SIG-M5 treated with dmso at 0.1 percent for 504 hours (cell line): Measurements from ENCODE around the gene PXYLP1.
A peak's percentile ranks its signal among the peaks of the same experiment; 100 is the strongest.
"Not testable (repeated sequence)": the region's sequence is repeated elsewhere in the genome, so short reads cannot be mapped to it uniquely, and the experiment has no call there.

Experiments used
- DNase-seq: peaks from one replicate; lab custom pipeline; 2025; ENCODE audit not compliant: unreplicated experiment; lab: John Stamatoyannopoulos, UW

PXYLP1 gene

GRCh38 chr3:141231101-141231951 lies at the start of gene PXYLP1:
Gene PXYLP1 (plus strand): TSS chr3:141231825. CDS start chr3:141260176, 28,351 bp downstream.
- peak; percentile 78 for DNase-seq

GRCh38 chr3:141183606-141184005 lies 48.0 kb upstream of the PXYLP1 start:
- no peak for DNase-seq

GRCh38 chr3:141184430-141184829 lies 47.2 kb upstream of the PXYLP1 start:
- no peak for DNase-seq

GRCh38 chr3:141191097-141191749 lies 40.4 kb upstream of the PXYLP1 start:
- no peak for DNase-seq

- DNase-seq: peak; percentile 90
Measured at GRCh38 chr3:141192345-141192744, 39.3 kb upstream of the PXYLP1 start.

DNA sequence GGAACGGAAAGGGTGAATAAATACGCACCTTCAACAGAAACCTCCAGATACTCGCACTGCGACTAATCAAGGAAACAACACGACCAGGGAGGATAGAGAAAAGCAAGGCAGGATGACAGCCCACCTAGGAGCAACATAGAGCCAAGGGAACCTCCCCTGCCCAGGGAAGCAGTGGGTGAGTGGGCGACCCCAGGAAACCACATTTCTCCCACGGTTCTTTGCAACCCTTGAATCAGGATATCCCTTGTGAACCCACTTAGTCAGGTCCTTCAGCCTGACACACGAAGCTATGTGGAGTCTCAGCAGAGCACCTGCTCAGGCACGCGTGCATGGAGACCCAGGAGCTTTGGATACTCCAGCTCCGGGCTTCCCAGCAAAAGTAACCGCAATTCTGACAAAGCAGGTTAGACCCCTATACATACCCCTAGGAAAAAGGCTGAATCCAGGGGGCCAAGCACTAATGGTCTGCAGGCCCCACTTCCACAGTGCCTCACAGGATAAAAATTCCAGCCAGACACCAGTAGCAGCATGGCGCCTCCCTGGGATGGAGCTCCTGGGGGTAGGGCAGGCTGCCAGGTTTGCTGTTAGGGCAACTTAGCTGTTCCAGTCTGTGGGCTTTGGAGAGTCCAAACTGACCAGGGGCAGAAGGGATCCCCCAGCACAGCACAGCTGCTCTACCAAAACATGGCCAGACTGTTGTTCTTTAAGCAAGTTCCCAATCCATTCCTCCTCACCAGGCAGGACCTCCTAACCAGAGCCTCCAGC lies 38.4 kb upstream of the PXYLP1 start:
- DNase-seq: no peak

- no peak for DNase-seq
Measured at GRCh38 chr3:141201122-141201521, 30.5 kb upstream of the PXYLP1 start.

DNA sequence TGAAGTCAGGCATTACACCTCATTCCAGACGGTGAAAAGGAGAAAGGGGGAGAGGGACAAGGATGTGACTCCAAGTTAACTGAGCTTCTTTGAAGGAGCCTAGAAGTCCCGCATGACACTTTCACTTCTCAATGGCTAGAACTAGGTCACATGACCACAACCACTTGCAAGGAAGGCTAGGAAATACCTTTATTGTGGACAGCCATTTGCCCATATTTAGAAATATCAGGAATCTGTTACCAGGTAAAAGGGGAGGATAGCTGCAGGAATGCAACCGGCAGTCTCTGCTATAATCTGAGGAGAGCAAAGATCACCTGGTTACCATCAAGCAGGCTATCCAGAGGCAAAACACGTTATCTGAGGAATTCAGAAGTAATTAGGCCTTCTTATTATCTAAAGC lies 28.9 kb upstream of the PXYLP1 start:
- no peak for DNase-seq

DNA sequence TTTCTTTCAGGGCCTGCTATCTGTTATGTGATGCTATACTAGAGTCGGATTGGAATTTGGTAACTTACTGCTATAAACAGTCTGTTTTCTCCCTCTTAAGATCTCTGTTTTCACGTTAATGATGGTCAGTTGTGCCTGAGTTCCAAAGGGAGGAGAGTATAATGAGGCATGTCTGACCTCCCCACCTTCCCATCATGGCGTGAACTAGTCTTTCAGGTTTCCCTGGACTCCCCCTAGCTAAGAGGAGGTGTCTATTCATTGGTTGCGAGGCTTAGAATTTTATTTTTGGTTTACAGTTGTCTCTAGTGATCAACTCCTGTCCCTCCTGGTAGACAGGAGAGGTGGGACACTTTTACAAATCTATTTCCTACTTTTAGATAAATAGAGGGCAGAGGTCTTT lies 27.8 kb upstream of the PXYLP1 start:
- no peak for DNase-seq

DNA sequence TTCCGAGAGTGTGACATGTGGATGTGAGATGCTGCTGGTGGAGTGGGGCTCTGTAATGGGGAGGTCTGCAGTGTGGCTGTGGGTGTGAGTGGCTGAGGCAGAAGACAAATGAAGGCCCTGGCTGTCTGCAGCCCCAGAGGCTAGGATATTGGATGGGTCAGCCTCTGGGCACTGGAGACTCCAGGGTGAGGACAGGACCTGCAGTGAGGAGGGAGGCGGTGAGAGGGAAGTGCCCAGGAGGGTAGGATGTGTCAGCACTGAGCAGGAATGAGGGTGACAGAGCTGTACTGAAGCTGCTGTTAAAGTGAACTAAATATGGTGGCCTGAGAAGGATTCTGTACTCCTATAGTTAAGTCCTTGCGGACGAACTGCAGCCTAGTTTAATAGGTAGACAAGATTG lies 27.3 kb upstream of the PXYLP1 start:
- DNase-seq: no peak

GRCh38 chr3:141211306-141211705 lies 20.3 kb upstream of the PXYLP1 start:
- DNase-seq: not testable (repeated sequence)

- DNase-seq: no peak
Measured at GRCh38 chr3:141212101-141212500, 19.5 kb upstream of the PXYLP1 start.

GRCh38 chr3:141212555-141212954 lies 19.1 kb upstream of the PXYLP1 start:
- no peak for DNase-seq

DNA sequence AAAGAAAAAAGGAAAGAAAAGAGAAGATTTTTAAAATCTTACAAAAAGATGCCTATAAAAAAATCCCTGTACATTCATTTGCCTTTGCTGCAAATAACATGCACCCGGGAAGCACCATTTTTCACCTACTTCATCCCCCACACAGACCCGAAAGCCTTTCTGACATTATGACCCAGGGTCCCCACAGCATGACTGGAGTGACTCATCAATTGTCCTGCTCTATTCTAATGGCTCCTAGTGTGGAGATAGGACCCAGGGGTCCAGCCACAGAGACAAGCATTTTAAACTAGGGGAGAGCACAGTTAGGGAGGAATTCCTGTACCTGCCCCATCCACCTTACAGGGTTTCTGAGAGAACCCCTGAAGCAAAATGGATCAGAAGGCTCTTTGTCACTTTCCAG lies 14.7 kb upstream of the PXYLP1 start:
- no peak for DNase-seq

- no peak for DNase-seq
Measured at GRCh38 chr3:141217389-141217788, 14.2 kb upstream of the PXYLP1 start.

DNA sequence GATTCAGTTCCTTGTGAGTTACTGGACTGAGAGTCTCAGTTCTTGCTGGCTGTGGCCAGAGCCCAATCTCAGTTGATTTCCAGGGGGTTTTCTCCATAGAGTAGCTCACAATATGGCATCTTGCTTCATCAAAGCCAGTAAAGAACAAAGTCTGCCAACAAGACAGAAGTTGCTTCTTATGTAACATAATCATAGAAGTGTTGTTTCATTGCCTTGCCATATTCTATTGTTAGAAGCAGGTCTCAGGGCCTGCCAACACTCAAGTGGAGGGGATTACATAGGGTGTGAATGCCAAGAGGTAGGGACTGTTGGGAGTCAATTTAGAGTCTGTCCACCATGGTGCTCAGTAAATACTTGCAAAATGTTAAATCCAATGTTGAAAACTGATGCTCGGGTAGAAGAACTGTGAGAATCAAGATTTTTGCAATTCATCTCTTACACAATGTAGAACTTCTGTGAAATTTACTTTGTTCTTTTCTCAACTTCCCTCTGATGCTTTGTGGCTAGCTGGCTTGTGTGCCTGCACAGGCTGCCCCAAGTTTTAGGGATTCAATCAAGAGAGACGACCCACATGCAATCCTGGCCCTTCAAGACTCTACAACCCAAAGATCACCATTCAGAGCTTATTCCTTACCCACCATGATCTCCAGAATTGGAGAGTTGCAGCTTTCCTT lies 13.3 kb upstream of the PXYLP1 start:
- DNase-seq: peak; percentile 34

GRCh38 chr3:141218926-141219325 lies 12.7 kb upstream of the PXYLP1 start:
- DNase-seq: no peak

- no peak for DNase-seq
Measured at GRCh38 chr3:141223673-141224166, 7.9 kb upstream of the PXYLP1 start.

GRCh38 chr3:141225939-141226338 lies 5.7 kb upstream of the PXYLP1 start:
- no peak for DNase-seq

DNA sequence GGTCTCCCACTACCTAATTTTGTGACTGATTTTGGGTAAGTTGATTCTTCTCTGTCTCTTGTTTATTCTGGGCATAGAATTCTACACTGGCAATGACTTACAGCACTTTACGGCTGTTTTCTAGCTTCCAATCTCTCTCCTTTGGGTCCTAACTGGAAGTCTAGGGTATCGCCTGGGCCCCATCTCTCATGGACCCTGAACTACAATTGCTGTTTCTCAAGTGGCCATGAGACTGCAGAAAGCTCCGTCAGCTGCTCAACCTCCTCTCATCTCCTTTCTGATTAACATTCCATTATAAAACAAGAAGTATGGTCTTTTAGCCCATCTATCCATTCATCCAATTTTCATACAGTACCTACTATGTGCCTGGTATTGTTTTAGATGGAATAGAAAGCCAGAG lies 4.4 kb upstream of the PXYLP1 start:
- DNase-seq: no peak

DNA sequence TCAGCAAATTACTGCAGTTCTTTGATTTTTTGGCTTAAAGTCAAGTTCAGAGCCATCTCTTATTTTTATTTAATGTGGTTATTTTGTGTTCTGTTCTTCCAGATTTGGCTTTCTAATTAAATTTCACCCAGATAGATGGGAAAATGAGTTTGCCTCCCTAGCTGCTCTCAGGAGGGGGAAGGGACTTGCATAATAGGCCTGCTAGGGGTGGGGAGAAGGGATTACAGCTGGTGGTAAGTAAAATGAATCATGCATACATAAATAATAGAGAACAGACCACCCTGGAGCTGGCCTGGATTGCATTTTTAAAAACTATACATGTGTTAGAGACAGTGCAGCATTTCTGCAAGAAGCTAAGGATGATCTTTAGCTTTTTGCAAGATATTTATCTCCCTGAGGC lies 3.9 kb upstream of the PXYLP1 start:
- no peak for DNase-seq
